ENCODE results near the gene SLC25A42.

Gene SLC25A42

GRCh38 chr19:19111136-19111835, 47.5 kb downstream of the SLC25A42 start:
- Histone ChIP-seq H3K36me3 (ENCODE audit: insufficient read depth, low read length) (no peaks in the 10 kb centered on the region), H3K4me2 (ENCODE audit: low read length) (no peak overlapping the region), H3K4me1 (ENCODE audit: control insufficient read depth, insufficient read depth, low read length) (peaks cover 28% of the 10 kb centered on the region), H3K27me3 (ENCODE audit: control insufficient read depth, insufficient read depth, low read length) (no peaks in the 10 kb centered on the region), H3K9me3 (replicated peaks; ENCODE audit: low read length) (no peaks in the 10 kb centered on the region), H3K9ac (ENCODE audit: low read depth, low read length) (no peak overlapping the region), H3K4me3 (ENCODE audit: low read length) (no peak overlapping the region)

GRCh38 chr19:19111967-19112580, 48.3 kb downstream of the SLC25A42 start:
- Histone ChIP-seq H3K9me3 (replicated peaks; ENCODE audit: low read length) (no peaks in the 10 kb centered on the region), H3K9ac (ENCODE audit: low read depth, low read length) (no peak overlapping the region), H3K4me2 (ENCODE audit: low read length) (no peak overlapping the region), H3K36me3 (ENCODE audit: insufficient read depth, low read length) (no peaks in the 10 kb centered on the region), H3K4me3 (ENCODE audit: low read length) (no peak overlapping the region), H3K4me1 (ENCODE audit: control insufficient read depth, insufficient read depth, low read length) (peaks cover 28% of the 10 kb centered on the region), H3K27me3 (ENCODE audit: control insufficient read depth, insufficient read depth, low read length) (no peaks in the 10 kb centered on the region)

GRCh38 chr19:19113040-19113626, 49.3 kb downstream of the SLC25A42 start:
- Histone ChIP-seq H3K9me3 (replicated peaks; ENCODE audit: low read length) (no peaks in the 10 kb centered on the region), H3K36me3 (ENCODE audit: insufficient read depth, low read length) (no peaks in the 10 kb centered on the region), H3K27me3 (ENCODE audit: control insufficient read depth, insufficient read depth, low read length) (no peaks in the 10 kb centered on the region), H3K4me2 (ENCODE audit: low read length) (no peak overlapping the region), H3K9ac (ENCODE audit: low read depth, low read length) (no peak overlapping the region), H3K4me3 (ENCODE audit: low read length) (no peak overlapping the region), H3K4me1 (ENCODE audit: control insufficient read depth, insufficient read depth, low read length) (peaks cover 28% of the 10 kb centered on the region)

- H3K4me3 ChIP-seq (ENCODE audit: low read length) = no peak overlapping the region
- H3K9me3 ChIP-seq (replicated peaks; ENCODE audit: low read length) = no peaks in the 10 kb centered on the region
- no peak overlapping the region for H3K4me2 ChIP-seq (ENCODE audit: low read length)
- peaks cover 11% of the 10 kb centered on the region for H3K36me3 ChIP-seq (ENCODE audit: insufficient read depth, low read length)
- H3K4me1 ChIP-seq (ENCODE audit: control insufficient read depth, insufficient read depth, low read length) = peaks cover 13% of the 10 kb centered on the region
- H3K27me3 ChIP-seq (ENCODE audit: control insufficient read depth, insufficient read depth, low read length) = no peaks in the 10 kb centered on the region
- no peak overlapping the region for H3K9ac ChIP-seq (ENCODE audit: low read depth, low read length)
These were observed 52.2 kb downstream of the SLC25A42 start for GRCh38 chr19:19115954-19116353.

GRCh38 chr19:19119325-19120237, 55.8 kb downstream of the SLC25A42 start:
- H3K9me3 ChIP-seq (replicated peaks; ENCODE audit: low read length) = no peaks in the 10 kb centered on the region
- no peak overlapping the region for H3K4me3 ChIP-seq (ENCODE audit: low read length)
- no peak overlapping the region for H3K9ac ChIP-seq (ENCODE audit: low read depth, low read length)
- no peaks in the 10 kb centered on the region for H3K4me1 ChIP-seq (ENCODE audit: control insufficient read depth, insufficient read depth, low read length)
- no peak overlapping the region for H3K4me2 ChIP-seq (ENCODE audit: low read length)
- no peaks in the 10 kb centered on the region for H3K27me3 ChIP-seq (ENCODE audit: control insufficient read depth, insufficient read depth, low read length)
- H3K36me3 ChIP-seq (ENCODE audit: insufficient read depth, low read length) = peaks cover 11% of the 10 kb centered on the region

- Histone ChIP-seq H3K27me3 (ENCODE audit: control insufficient read depth, insufficient read depth, low read length) (no peaks in the 10 kb centered on the region), H3K4me3 (ENCODE audit: low read length) (no peak overlapping the region)
These were observed 56.8 kb downstream of the SLC25A42 start for GRCh38 chr19:19120308-19121231.

GRCh38 chr19:19121371-19121770, 57.6 kb downstream of the SLC25A42 start:
- H3K4me2 ChIP-seq (ENCODE audit: low read length) = no peak overlapping the region
- H3K9me3 ChIP-seq (replicated peaks; ENCODE audit: low read length) = no peaks in the 10 kb centered on the region
- no peak overlapping the region for H3K4me3 ChIP-seq (ENCODE audit: low read length)
- peaks cover 11% of the 10 kb centered on the region for H3K36me3 ChIP-seq (ENCODE audit: insufficient read depth, low read length)
- H3K4me1 ChIP-seq (ENCODE audit: control insufficient read depth, insufficient read depth, low read length) = no peaks in the 10 kb centered on the region
- no peak overlapping the region for H3K9ac ChIP-seq (ENCODE audit: low read depth, low read length)
- no peaks in the 10 kb centered on the region for H3K27me3 ChIP-seq (ENCODE audit: control insufficient read depth, insufficient read depth, low read length)

More at GRCh38 chr19:19120308-19121231, 56.8 kb downstream of the SLC25A42 start:
- Histone ChIP-seq H3K4me2 (ENCODE audit: low read length) (no peak overlapping the region), H3K9ac (ENCODE audit: low read depth, low read length) (no peak overlapping the region), H3K36me3 (ENCODE audit: insufficient read depth, low read length) (peaks cover 11% of the 10 kb centered on the region), H3K9me3 (replicated peaks; ENCODE audit: low read length) (no peaks in the 10 kb centered on the region), H3K4me1 (ENCODE audit: control insufficient read depth, insufficient read depth, low read length) (no peaks in the 10 kb centered on the region)

- Histone ChIP-seq H3K27me3 (ENCODE audit: control insufficient read depth, insufficient read depth, low read length) (no peaks in the 10 kb centered on the region), H3K4me2 (ENCODE audit: low read length) (no peak overlapping the region), H3K9ac (ENCODE audit: low read depth, low read length) (no peak overlapping the region), H3K36me3 (ENCODE audit: insufficient read depth, low read length) (peaks cover 11% of the 10 kb centered on the region), H3K9me3 (replicated peaks; ENCODE audit: low read length) (no peaks in the 10 kb centered on the region), H3K4me1 (ENCODE audit: control insufficient read depth, insufficient read depth, low read length) (no peaks in the 10 kb centered on the region), H3K4me3 (ENCODE audit: low read length) (no peak overlapping the region)
These were observed 59.1 kb downstream of the SLC25A42 start for GRCh38 chr19:19122902-19123301.

GRCh38 chr19:19123386-19123785, 59.6 kb downstream of the SLC25A42 start:
- peaks cover 11% of the 10 kb centered on the region for H3K36me3 ChIP-seq (ENCODE audit: insufficient read depth, low read length)
- no peak overlapping the region for H3K4me2 ChIP-seq (ENCODE audit: low read length)
- no peaks in the 10 kb centered on the region for H3K27me3 ChIP-seq (ENCODE audit: control insufficient read depth, insufficient read depth, low read length)
- H3K9ac ChIP-seq (ENCODE audit: low read depth, low read length) = no peak overlapping the region
- no peaks in the 10 kb centered on the region for H3K4me1 ChIP-seq (ENCODE audit: control insufficient read depth, insufficient read depth, low read length)
- no peaks in the 10 kb centered on the region for H3K9me3 ChIP-seq (replicated peaks; ENCODE audit: low read length)
- no peak overlapping the region for H3K4me3 ChIP-seq (ENCODE audit: low read length)

GRCh38 chr19:19126102-19126501, 62.3 kb downstream of the SLC25A42 start:
- Histone ChIP-seq H3K9ac (ENCODE audit: low read depth, low read length) (no peak overlapping the region), H3K27me3 (ENCODE audit: control insufficient read depth, insufficient read depth, low read length) (no peaks in the 10 kb centered on the region), H3K4me1 (ENCODE audit: control insufficient read depth, insufficient read depth, low read length) (no peaks in the 10 kb centered on the region), H3K4me3 (ENCODE audit: low read length) (no peak overlapping the region), H3K36me3 (ENCODE audit: insufficient read depth, low read length) (no peaks in the 10 kb centered on the region), H3K4me2 (ENCODE audit: low read length) (no peak overlapping the region), H3K9me3 (replicated peaks; ENCODE audit: low read length) (no peaks in the 10 kb centered on the region)

All from skeletal muscle satellite cell (primary cell).